IMR-90 (cell line): Measurements from ENCODE around the gene TLR3. TPM values are rescaled to one million over a fixed set of nuclear protein-coding genes. Genes with fewer than 3 reads are reported as not detected.

ENCODE experiments used
- ATAC-seq: fragments of 200-7000 bp; cut with Tn5 transposase; 2 replicates; pipeline ENCODE4 v1.9.1; 2020; ENCODE audit warnings: low read depth, mild to moderate bottlenecking, moderate library complexity
- BruUV-seq: library from RNA; stranded (reverse); fragments of 400-500 nt; replicated peaks from 2 replicates; lab custom pipeline; 2021; lab: Mats Ljungman, UMichigan
- CTCF ChIA-PET: fragments of 300-600 bp; formaldehyde crosslinking; extraction: SDS; loops from one replicate; lab custom pipeline; 2021; ENCODE audit warnings: antibody characterized with exemption; lab: Yijun Ruan, JAX
- POLR2A ChIA-PET: fragments of 300-600 bp; sonication (Branson Sonifier 250); formaldehyde crosslinking; loops from one replicate; lab custom pipeline; 2022; ENCODE audit warnings: antibody characterized with exemption; ENCODE audit not compliant: unreplicated experiment; lab: Charles Lee
- DNase-seq: peaks from one replicate; pipeline ENCODE4 v3.0.0; 2013
- H2AFZ ChIP-seq: replicated peaks from 2 replicates; pipeline ENCODE3; 2013; ENCODE audit warnings: low read length, mild to moderate bottlenecking; ENCODE audit not compliant: poor library complexity
- H2AK5ac ChIP-seq: 2 replicates; pipeline ENCODE4 v1.6.1; 2013; ENCODE audit warnings: low read depth, low read length, inconsistent platforms
- H2AK9ac ChIP-seq: replicated peaks from 2 replicates; pipeline ENCODE3; 2013; ENCODE audit warnings: mild to moderate bottlenecking, low read depth, low read length, moderate library complexity; ENCODE audit not compliant: poor library complexity
- H2BK120ac ChIP-seq: 2 replicates; pipeline ENCODE4 v1.6.1; 2013; ENCODE audit warnings: low read depth, low read length, inconsistent platforms
- H2BK15ac ChIP-seq: 3 replicates; pipeline ENCODE4 v1.6.1; 2013; ENCODE audit warnings: low read depth, low read length, inconsistent platforms
- H2BK20ac ChIP-seq: 2 replicates; pipeline ENCODE4 v1.6.1; 2013; ENCODE audit warnings: low read depth, mild to moderate bottlenecking, inconsistent platforms, low read length, moderate library complexity
- H2BK5ac ChIP-seq: 2 replicates; pipeline ENCODE4 v1.6.1; 2013; ENCODE audit warnings: mild to moderate bottlenecking, low read depth, low read length, inconsistent platforms; ENCODE audit not compliant: poor library complexity, severe bottlenecking
- H3K14ac ChIP-seq: replicated peaks from 2 replicates; pipeline ENCODE4 v1.6.1; 2013; ENCODE audit warnings: low read depth, low read length, inconsistent platforms
- H3K18ac ChIP-seq: 2 replicates; pipeline ENCODE4 v1.6.1; 2013; ENCODE audit warnings: low read depth, low read length, control low read depth
- H3K23ac ChIP-seq: 2 replicates; pipeline ENCODE4 v1.6.1; 2013; ENCODE audit warnings: low read depth, low read length, inconsistent platforms
- H3K27ac ChIP-seq: 2 replicates; pipeline ENCODE4 v1.5.1; 2013; ENCODE audit warnings: mild to moderate bottlenecking, control low read depth, low read length; ENCODE audit not compliant: insufficient read depth
- H3K27me3 ChIP-seq: 2 replicates; pipeline ENCODE4 v1.6.1; 2013; ENCODE audit warnings: low read length; ENCODE audit not compliant: control insufficient read depth, insufficient read depth
- H3K36me3 ChIP-seq: 2 replicates; pipeline ENCODE4 v1.6.1; 2013; ENCODE audit warnings: low read length, mixed read lengths; ENCODE audit not compliant: control insufficient read depth, insufficient read depth
- H3K4ac ChIP-seq: 2 replicates; pipeline ENCODE4 v1.6.1; 2013; ENCODE audit warnings: low read depth, low read length, inconsistent platforms
- H3K4me1 ChIP-seq: 2 replicates; pipeline ENCODE4 v1.6.1; 2013; ENCODE audit warnings: low read length, mixed read lengths; ENCODE audit not compliant: control insufficient read depth, insufficient read depth
- H3K4me2 ChIP-seq: 2 replicates; pipeline ENCODE4 v1.6.1; 2013; ENCODE audit warnings: low read depth, mild to moderate bottlenecking, control low read depth, low read length, moderate library complexity
- H3K4me3 ChIP-seq: 2 replicates; pipeline ENCODE4 v1.5.1; 2013; ENCODE audit warnings: low read depth, mild to moderate bottlenecking, control low read depth, low read length, moderate library complexity; ENCODE audit not compliant: insufficient read depth
- H3K56ac ChIP-seq: 2 replicates; pipeline ENCODE4 v1.6.1; 2013; ENCODE audit warnings: low read length, inconsistent platforms; ENCODE audit not compliant: insufficient read depth; ENCODE audit errors: extremely low read depth
- H3K79me1 ChIP-seq, 2 experiments: 2 replicates each; pipeline ENCODE4 v1.6.1; 2013; ENCODE audit warnings: low read length in 2 of 2, inconsistent platforms in 1 of 2, low read depth in 1 of 2
- H3K9ac ChIP-seq: 2 replicates; pipeline ENCODE4 v1.6.1; 2013; ENCODE audit warnings: low read depth, low read length, control low read depth
- H3K9me1 ChIP-seq: 2 replicates; pipeline ENCODE4 v1.6.1; 2013; ENCODE audit warnings: low read length, inconsistent platforms; ENCODE audit not compliant: insufficient read depth
- H3K9me3 ChIP-seq: 2 replicates; pipeline ENCODE4 v1.6.1; 2013; ENCODE audit warnings: low read length; ENCODE audit not compliant: control insufficient read depth, insufficient read depth
- H4K20me1 ChIP-seq: 2 replicates; pipeline ENCODE4 v1.6.1; 2013; ENCODE audit warnings: low read length, inconsistent platforms; ENCODE audit not compliant: insufficient read depth
- H4K5ac ChIP-seq: 2 replicates; pipeline ENCODE4 v1.6.1; 2013; ENCODE audit warnings: mild to moderate bottlenecking, low read depth, low read length, control low read depth
- H4K8ac ChIP-seq, 2 experiments: 2 replicates each; pipeline ENCODE4 v1.6.1; 2013; ENCODE audit warnings: low read depth in 2 of 2, low read length in 2 of 2, control low read depth in 1 of 2, inconsistent platforms in 1 of 2
- H4K91ac ChIP-seq: 2 replicates; pipeline ENCODE4 v1.6.1; 2013; ENCODE audit warnings: low read depth, low read length, inconsistent platforms; ENCODE audit not compliant: insufficient read depth
- BHLHE40 ChIP-seq: fragments of 150-350 bp; IDR thresholded peaks from 2 replicates; pipeline ENCODE4 v1.6.1; 2016; ENCODE audit warnings: mild to moderate bottlenecking, low read depth, low read length
- CEBPB ChIP-seq: IDR thresholded peaks from 2 replicates; pipeline ENCODE4 v1.6.1; 2012; ENCODE audit warnings: low read depth, low read length, improper control_type of control experiment
- CHD1 ChIP-seq: IDR thresholded peaks from 2 replicates; pipeline ENCODE4 v1.6.1; 2012; ENCODE audit warnings: low read depth, low read length, improper control_type of control experiment
- CTCF ChIP-seq: conservative IDR thresholded peaks from 2 replicates; pipeline ENCODE4 v1.5.1; 2012; ENCODE audit warnings: mild to moderate bottlenecking, low read depth, low read length, improper control_type of control experiment
- FOS ChIP-seq: fragments of 150-350 bp; IDR thresholded peaks from 2 replicates; pipeline ENCODE4 v1.6.1; 2016; ENCODE audit warnings: low read depth, low read length
- MAFK ChIP-seq: IDR thresholded peaks from 2 replicates; pipeline ENCODE4 v1.6.1; 2012; ENCODE audit warnings: low read depth, low read length, improper control_type of control experiment
- MAZ ChIP-seq: IDR thresholded peaks from 2 replicates; pipeline ENCODE4 v1.6.1; 2012; ENCODE audit warnings: low read depth, mild to moderate bottlenecking, low read length, improper control_type of control experiment, moderate library complexity, borderline replicate concordance
- MXI1 ChIP-seq: IDR thresholded peaks from 2 replicates; pipeline ENCODE4 v1.6.1; 2012; ENCODE audit warnings: low read depth, mild to moderate bottlenecking, low read length, moderate library complexity, borderline replicate concordance
- NFE2L2 ChIP-seq: fragments of 150-350 bp; IDR thresholded peaks from 2 replicates; pipeline ENCODE4 v1.6.1; 2016; ENCODE audit warnings: low read depth, mild to moderate bottlenecking, low read length
- POLR2A ChIP-seq: IDR thresholded peaks from 2 replicates; pipeline ENCODE4 v1.6.1; 2012; ENCODE audit warnings: mild to moderate bottlenecking, low read depth, low read length
- RAD21 ChIP-seq: IDR thresholded peaks from 2 replicates; pipeline ENCODE4 v1.6.1; 2012; ENCODE audit warnings: low read length, improper control_type of control experiment
- RCOR1 ChIP-seq: IDR thresholded peaks from 2 replicates; pipeline ENCODE4 v1.6.1; 2012; ENCODE audit warnings: mild to moderate bottlenecking, low read length, improper control_type of control experiment; ENCODE audit not compliant: insufficient replicate concordance
- RFX5 ChIP-seq: IDR thresholded peaks from 2 replicates; pipeline ENCODE4 v1.8.0; 2012; ENCODE audit warnings: low read depth, mild to moderate bottlenecking, low read length, moderate library complexity
- SMC3 ChIP-seq: fragments of 150-350 bp; IDR thresholded peaks from 2 replicates; pipeline ENCODE4 v1.6.1; 2016; ENCODE audit warnings: low read depth, mild to moderate bottlenecking, antibody characterized with exemption, low read length, moderate library complexity
- USF2 ChIP-seq: fragments of 150-350 bp; IDR thresholded peaks from 2 replicates; pipeline ENCODE4 v1.6.1; 2017; ENCODE audit warnings: mild to moderate bottlenecking, antibody characterized with exemption, low read length, low read depth
- WGBS, 2 experiments: methylation state at CpG; one replicate each; pipeline versions ENCODE4 v1.1.5 to v1.1.7; 2013; ENCODE audit warnings: missing lambda C conversion rate in 2 of 2; ENCODE audit not compliant: insufficient read length in 1 of 2; ENCODE audit errors: extremely low coverage in 2 of 2; 5-methylcytosine and 5-hydroxymethylcytosine counted together
- dilution Hi-C: fragments of 300-500 bp; cut with HindIII; formaldehyde crosslinking; loops from one replicate; pipeline ENCODE4 v1.14.3; 2018; ENCODE audit warnings: low sequenced_read_pairs; ENCODE audit not compliant: unreplicated experiment
- in situ Hi-C: fragments of 300-500 bp; cut with MboI; formaldehyde crosslinking; loops from 3 replicates; pipeline ENCODE4 v1.14.3; 2019; ENCODE audit warnings: low sequenced_read_pairs, inconsistent platforms, mixed read lengths
- intact Hi-C: fragments of 100-400 bp; cut with micrococcal nuclease; formaldehyde crosslinking; loops from 2 replicates; pipeline ENCODE4 v1.10.0; 2022
- polyA plus RNA-seq, 3 experiments: library from polyadenylated mRNA; depleted of rRNA; stranded (reverse); fragments of >200 nt; gene quantifications; 2 replicates each; pipeline ENCODE4 v1.2.3, GENCODE V29; 2012; ENCODE audit warnings: low replicate concordance in 1 of 3
- total RNA-seq: library from RNA; depleted of rRNA; stranded (reverse); fragments of >200 nt; gene quantifications from 2 replicates; pipeline ENCODE4 v1.2.3, GENCODE V29; 2012
- TF ChIP-seq, protein P1 (sequence below): fragments of 150-350 bp; IDR thresholded peaks from 2 replicates; pipeline ENCODE4 v1.6.1; 2016; ENCODE audit warnings: low read depth, mild to moderate bottlenecking, low read length, moderate library complexity, borderline replicate concordance

TLR3 gene
- total and polyA plus RNA-seq, 2 of the 4 experiments (the other 2 are of a cell fraction): 0.12 to 0.36 TPM

DNA sequence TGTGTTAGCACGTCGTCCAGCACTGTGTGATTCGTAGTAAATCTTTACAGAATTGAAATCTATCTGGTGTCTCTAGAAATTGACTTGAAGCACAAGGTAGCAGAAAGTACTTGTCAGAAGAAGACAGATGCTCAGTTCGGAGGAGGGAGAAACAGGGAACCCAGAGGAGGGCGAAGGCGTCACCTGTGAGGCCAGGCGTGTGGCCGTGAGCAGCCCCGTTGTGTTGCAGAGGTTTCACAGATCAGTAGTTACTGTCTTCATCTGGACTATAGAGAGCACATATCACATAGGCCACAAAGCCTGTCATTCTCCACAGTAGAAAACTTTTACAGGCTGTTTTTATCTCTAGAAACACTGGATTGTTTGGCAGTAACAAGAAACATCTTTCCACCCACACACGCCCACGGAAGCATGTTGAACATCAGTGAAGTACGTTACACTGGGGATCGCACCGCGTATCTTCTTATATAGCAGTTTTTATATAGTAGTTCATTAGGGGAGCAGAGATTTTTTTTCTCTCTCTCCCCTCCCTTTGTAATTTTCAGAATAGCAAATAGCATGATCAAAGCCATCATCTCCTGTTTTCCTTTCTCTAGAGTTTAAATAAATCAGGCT, 48.1 kb upstream of the TLR3 start:
- no peaks in the 10 kb centered on the region for H3K4me1 ChIP-seq
- H3K4me2 ChIP-seq: no peak overlapping the region
- no peak overlapping the region for H3K56ac ChIP-seq
- H2AFZ ChIP-seq: no peak overlapping the region
- H3K36me3 ChIP-seq: no peaks in the 10 kb centered on the region
- H4K91ac ChIP-seq: no peak overlapping the region
- in situ Hi-C loops: no loop called here
- no peak overlapping the region for H2BK120ac ChIP-seq
- intact Hi-C loops: loop anchor here (1.0 to 5.0 kb wide), 3 partner anchors 364 to 549 kb away; partner anchors contain the start of gene CCDC110
- H2BK15ac ChIP-seq: no peak overlapping the region
- H4K8ac ChIP-seq: no peak overlapping the region
- no peaks in the 10 kb centered on the region for H3K79me1 ChIP-seq
- H3K27me3 ChIP-seq: peaks cover 25% of the 10 kb centered on the region
- H3K9me1 ChIP-seq: no peaks in the 10 kb centered on the region
- H3K23ac ChIP-seq: no peak overlapping the region
- H4K5ac ChIP-seq: no peak overlapping the region
- WGBS, 2 experiments: 83% methylated on average over 3 of the region's 15 CpGs; no CpG with 5 or more reads in 1 of the 2 experiments
- H3K9ac ChIP-seq: no peak overlapping the region
- H2BK20ac ChIP-seq: no peak overlapping the region
- H3K14ac ChIP-seq: no peak overlapping the region
- H3K4ac ChIP-seq: no peak overlapping the region
- no TSS peak for BruUV-seq
- H3K4me3 ChIP-seq: no peak overlapping the region
- ChIA-PET CTCF (interaction anchor here (1.0 to 3.7 kb wide), 12 partner anchors 13 to 420 kb away, joined by 3 to 57 read pairs (median 4); no protein-coding TSS in a partner anchor), POLR2A (no interaction called here)
- TF ChIP-seq CEBPB (no peak), USF2 (no peak), CTCF (no peak), FOS (no peak), RCOR1 (no peak), MAZ (no peak), POLR2A (no peak), RFX5 (no peak), CHD1 (no peak), NFE2L2 (no peak), SMC3 (no peak), MAFK (no peak), BHLHE40 (no peak), RAD21 (no peak), MXI1 (no peak)
- TF ChIP-seq, protein P1, sequence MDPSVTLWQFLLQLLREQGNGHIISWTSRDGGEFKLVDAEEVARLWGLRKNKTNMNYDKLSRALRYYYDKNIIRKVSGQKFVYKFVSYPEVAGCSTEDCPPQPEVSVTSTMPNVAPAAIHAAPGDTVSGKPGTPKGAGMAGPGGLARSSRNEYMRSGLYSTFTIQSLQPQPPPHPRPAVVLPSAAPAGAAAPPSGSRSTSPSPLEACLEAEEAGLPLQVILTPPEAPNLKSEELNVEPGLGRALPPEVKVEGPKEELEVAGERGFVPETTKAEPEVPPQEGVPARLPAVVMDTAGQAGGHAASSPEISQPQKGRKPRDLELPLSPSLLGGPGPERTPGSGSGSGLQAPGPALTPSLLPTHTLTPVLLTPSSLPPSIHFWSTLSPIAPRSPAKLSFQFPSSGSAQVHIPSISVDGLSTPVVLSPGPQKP: no peak
- no peak overlapping the region for H2AK9ac ChIP-seq
- H3K9me3 ChIP-seq: no peaks in the 10 kb centered on the region
- no peak overlapping the region for H3K18ac ChIP-seq
- dilution Hi-C loops: no loop called here
- H2AK5ac ChIP-seq: no peak overlapping the region
- DNase-seq: no peak
- H2BK5ac ChIP-seq: no peak overlapping the region
- no peaks in the 10 kb centered on the region for H4K20me1 ChIP-seq
- H3K27ac ChIP-seq: no peak overlapping the region
- ATAC-seq: no peak
